ENCODE results near the gene KRTAP9-6.

KRTAP9-6 gene

GRCh38 chr17:41308251-41308917, 43.2 kb downstream of the KRTAP9-6 start:
- TF ChIP-seq POLR2AphosphoS5 (IDR thresholded peaks at IDR 0.05; ENCODE audit: low read depth, low read length) (no peak), POLR2A (IDR thresholded peaks at IDR 0.05; ENCODE audit: low read depth, low read length) (no peak), TAF1 (IDR thresholded peaks at IDR 0.05; ENCODE audit: borderline replicate concordance, low read depth, low read length) (no peak)
- FAIRE-seq (no peak), DNase-seq (ENCODE audit: insufficient read length) (no peak)

GRCh38 chr17:41308918-41309359, 43.8 kb downstream of the KRTAP9-6 start, which contains the start of gene KRTAP16-1:
Gene KRTAP16-1, minus strand, starts transcription at chr17:41309309. Its CDS starts 56 bp downstream, at chr17:41309253.
- no peak for FAIRE-seq
- TF ChIP-seq TAF1 (IDR thresholded peaks at IDR 0.05; ENCODE audit: borderline replicate concordance, low read depth, low read length) (no peak), POLR2AphosphoS5 (IDR thresholded peaks at IDR 0.05; ENCODE audit: low read depth, low read length) (no peak), POLR2A (IDR thresholded peaks at IDR 0.05; ENCODE audit: low read depth, low read length) (no peak)
- DNase-seq (ENCODE audit: insufficient read length), result no peak

GRCh38 chr17:41311111-41311510, 45.9 kb downstream of the KRTAP9-6 start:
- FAIRE-seq, result no peak
- TF ChIP-seq POLR2A (IDR thresholded peaks at IDR 0.05; ENCODE audit: low read depth, low read length) (no peak), POLR2AphosphoS5 (IDR thresholded peaks at IDR 0.05; ENCODE audit: low read depth, low read length) (no peak), TAF1 (IDR thresholded peaks at IDR 0.05; ENCODE audit: borderline replicate concordance, low read depth, low read length) (no peak)

GRCh38 chr17:41315204-41315794, 50.1 kb downstream of the KRTAP9-6 start, which contains the start of gene KRTAP17-1:
Gene KRTAP17-1, minus strand, starts transcription at chr17:41315710. Its CDS starts 60 bp downstream, at chr17:41315650.
- no peak for FAIRE-seq
- no peak for TF ChIP-seq TAF1 (IDR thresholded peaks at IDR 0.05; ENCODE audit: borderline replicate concordance, low read depth, low read length)
- TF ChIP-seq POLR2A (IDR thresholded peaks at IDR 0.05; ENCODE audit: low read depth, low read length), result no peak
- no peak for TF ChIP-seq POLR2AphosphoS5 (IDR thresholded peaks at IDR 0.05; ENCODE audit: low read depth, low read length)
- DNase-seq (ENCODE audit: insufficient read length), result no peak

More at GRCh38 chr17:41311111-41311510, 45.9 kb downstream of the KRTAP9-6 start:
- DNase-seq (ENCODE audit: insufficient read length), result no peak

All from GM12892 (cell line).